ENCODE data around the gene TUBGCP5. TPM values are rescaled to one million over a fixed set of nuclear protein-coding genes. Genes with fewer than 3 reads are reported as not detected.

The TUBGCP5 gene
- total and polyA plus RNA-seq, 2 donors (not counting 1 experiment from before 2014, with no cell fraction given), result 11.0 to 23.1 TPM

DNA sequence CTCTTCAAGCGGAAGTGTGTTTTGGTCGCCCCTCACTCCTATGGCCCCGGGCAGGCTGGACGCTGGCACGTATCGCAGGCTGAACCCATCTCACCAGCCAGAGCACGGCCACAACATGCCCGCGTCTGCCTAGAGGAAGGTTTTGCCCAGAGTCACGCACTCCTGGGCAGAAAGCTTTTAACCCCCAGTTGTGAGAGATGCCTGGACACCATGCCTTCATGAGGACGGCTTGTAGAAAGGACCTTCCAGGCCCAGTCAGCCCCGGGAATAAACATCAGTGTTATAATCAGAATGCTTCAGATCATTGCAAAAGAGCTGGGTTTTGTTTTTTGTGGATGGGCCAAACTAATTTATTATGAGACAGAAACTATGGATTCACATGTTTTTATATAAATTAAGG is 75.7 kb downstream of the TUBGCP5 start:
- Histone ChIP-seq H3K4me2 (replicated peaks; ENCODE audit: low read depth, low read length, poor library complexity, severe bottlenecking) (no peak overlapping the region), H3K27ac (ENCODE audit: low read length in 2 of 2) (no peak overlapping the region), H3K4me3 (ENCODE audit: control extremely low read depth in 1 of 5, extremely low read depth in 1 of 5, insufficient read depth in 1 of 5, low read depth in 2 of 5, low read length in 4 of 5) (no peak overlapping the region), H3K36me3 (replicated peaks in 1 of 2; ENCODE audit: control extremely low read depth in 1 of 2, control insufficient read depth in 1 of 2, extremely low read depth in 1 of 2, insufficient read depth in 2 of 2, low read length in 1 of 2) (no peaks in the 10 kb centered on the region), H3K79me2 (ENCODE audit: control insufficient read depth, insufficient read depth, low read length) (no peaks in the 10 kb centered on the region), H3K9ac (ENCODE audit: low read length) (no peak overlapping the region), H2AFZ (ENCODE audit: insufficient read depth, low read depth, low read length, poor library complexity, severe bottlenecking) (no peak overlapping the region), H3K27me3 (replicated peaks in 1 of 4; ENCODE audit: control extremely low read depth in 1 of 4, control insufficient read depth in 3 of 4, insufficient read depth in 4 of 4, low read length in 3 of 4) (no peaks in the 10 kb centered on the region), H4K20me1 (ENCODE audit: control insufficient read depth, insufficient read depth, low read length, poor library complexity, severe bottlenecking) (no peaks in the 10 kb centered on the region), H3K4me1 (ENCODE audit: control insufficient read depth in 2 of 2, insufficient read depth in 2 of 2, low read length in 2 of 2) (peaks cover 7 to 13% of the 10 kb centered on the region in 2 donors), H3K9me3 (ENCODE audit: control extremely low read depth in 1 of 3, control insufficient read depth in 2 of 3, insufficient read depth in 1 of 3, low read length in 2 of 3) (no peaks in the 10 kb centered on the region)
- H3K27ac Mint-ChIP-seq, result no peak overlapping the region
- peaks cover 10% of the 10 kb centered on the region for H3K27me3 Mint-ChIP-seq
- DNase-seq (no peak), ATAC-seq (ENCODE audit: low read depth) (no peak)
- ChIA-PET POLR2A (no interaction called here), CTCF (no interaction called here)
- over 99% methylated on average over 11 of the region's 12 CpGs for WGBS (ENCODE audit: insufficient coverage)
- intact Hi-C loops (cut with micrococcal nuclease), result no loop called here
- TF ChIP-seq EZH2 (IDR thresholded peaks at IDR 0.05; ENCODE audit: borderline replicate concordance, insufficient read depth, low read depth, low read length, poor library complexity, severe bottlenecking), result no peak
- TF ChIP-seq, protein P1, sequence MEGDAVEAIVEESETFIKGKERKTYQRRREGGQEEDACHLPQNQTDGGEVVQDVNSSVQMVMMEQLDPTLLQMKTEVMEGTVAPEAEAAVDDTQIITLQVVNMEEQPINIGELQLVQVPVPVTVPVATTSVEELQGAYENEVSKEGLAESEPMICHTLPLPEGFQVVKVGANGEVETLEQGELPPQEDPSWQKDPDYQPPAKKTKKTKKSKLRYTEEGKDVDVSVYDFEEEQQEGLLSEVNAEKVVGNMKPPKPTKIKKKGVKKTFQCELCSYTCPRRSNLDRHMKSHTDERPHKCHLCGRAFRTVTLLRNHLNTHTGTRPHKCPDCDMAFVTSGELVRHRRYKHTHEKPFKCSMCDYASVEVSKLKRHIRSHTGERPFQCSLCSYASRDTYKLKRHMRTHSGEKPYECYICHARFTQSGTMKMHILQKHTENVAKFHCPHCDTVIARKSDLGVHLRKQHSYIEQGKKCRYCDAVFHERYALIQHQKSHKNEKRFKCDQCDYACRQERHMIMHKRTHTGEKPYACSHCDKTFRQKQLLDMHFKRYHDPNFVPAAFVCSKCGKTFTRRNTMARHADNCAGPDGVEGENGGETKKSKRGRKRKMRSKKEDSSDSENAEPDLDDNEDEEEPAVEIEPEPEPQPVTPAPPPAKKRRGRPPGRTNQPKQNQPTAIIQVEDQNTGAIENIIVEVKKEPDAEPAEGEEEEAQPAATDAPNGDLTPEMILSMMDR (IDR thresholded peaks at IDR 0.05), result no peak
- peaks cover 16% of the 10 kb centered on the region for H3K4me1 Mint-ChIP-seq
- no peak overlapping the region for H3K4me3 Mint-ChIP-seq
- H3K9me3 Mint-ChIP-seq (ENCODE audit: insufficient read depth), result no peaks in the 10 kb centered on the region

- no peaks in the 10 kb centered on the region for H4K20me1 ChIP-seq (ENCODE audit: control insufficient read depth, insufficient read depth, low read length, poor library complexity, severe bottlenecking)
- intact Hi-C loops (cut with micrococcal nuclease), result no loop called here
- no peak overlapping the region for H3K4me2 ChIP-seq (replicated peaks; ENCODE audit: low read depth, low read length, poor library complexity, severe bottlenecking)
- DNase-seq (no peak), ATAC-seq (ENCODE audit: low read depth) (no peak)
- H3K27ac ChIP-seq (ENCODE audit: low read length in 2 of 2), result no peak overlapping the region
- peaks cover 21% of the 10 kb centered on the region for H3K4me1 Mint-ChIP-seq
- H3K9me3 ChIP-seq (ENCODE audit: control extremely low read depth in 1 of 3, control insufficient read depth in 2 of 3, insufficient read depth in 1 of 3, low read length in 2 of 3), result no peaks in the 10 kb centered on the region
- no peaks in the 10 kb centered on the region for H3K36me3 ChIP-seq (replicated peaks in 1 of 2; ENCODE audit: control extremely low read depth in 1 of 2, control insufficient read depth in 1 of 2, extremely low read depth in 1 of 2, insufficient read depth in 2 of 2, low read length in 1 of 2)
- no peak overlapping the region for H3K27ac Mint-ChIP-seq
- no peak overlapping the region for H3K4me3 ChIP-seq (ENCODE audit: control extremely low read depth in 1 of 5, extremely low read depth in 1 of 5, insufficient read depth in 1 of 5, low read depth in 2 of 5, low read length in 4 of 5)
- H3K4me3 Mint-ChIP-seq, result no peak overlapping the region
- ChIA-PET CTCF (no interaction called here), POLR2A (no interaction called here)
- no peak overlapping the region for H3K9ac ChIP-seq (ENCODE audit: low read length)
- no peak overlapping the region for H2AFZ ChIP-seq (ENCODE audit: insufficient read depth, low read depth, low read length, poor library complexity, severe bottlenecking)
- WGBS (ENCODE audit: insufficient coverage), result 99% methylated on average over 6 of the region's 12 CpGs
- no peaks in the 10 kb centered on the region for H3K79me2 ChIP-seq (ENCODE audit: control insufficient read depth, insufficient read depth, low read length)
- no peaks in the 10 kb centered on the region for H3K27me3 ChIP-seq (replicated peaks in 1 of 4; ENCODE audit: control extremely low read depth in 1 of 4, control insufficient read depth in 3 of 4, insufficient read depth in 4 of 4, low read length in 3 of 4)
- H3K9me3 Mint-ChIP-seq (ENCODE audit: insufficient read depth), result no peaks in the 10 kb centered on the region
- H3K27me3 Mint-ChIP-seq, result peaks cover 10% of the 10 kb centered on the region
- H3K4me1 ChIP-seq (ENCODE audit: control insufficient read depth in 2 of 2, insufficient read depth in 2 of 2, low read length in 2 of 2), result peaks cover 11 to 17% of the 10 kb centered on the region in 2 donors
- TF ChIP-seq EZH2 (IDR thresholded peaks at IDR 0.05; ENCODE audit: borderline replicate concordance, insufficient read depth, low read depth, low read length, poor library complexity, severe bottlenecking), result no peak
- TF ChIP-seq, protein P1 (IDR thresholded peaks at IDR 0.05), result no peak
These were observed 76.8 kb downstream of the TUBGCP5 start for GRCh38 chr15:22962611-22963010.

Measured in B cell (primary cell).